CD14-positive monocyte (primary cell): ENCODE results near the gene IGSF9B. TPM values are rescaled to one million over a fixed set of nuclear protein-coding genes. Genes with fewer than 3 reads are reported as not detected.
"Not testable (repeated sequence)": the region's sequence is repeated elsewhere in the genome, so short reads cannot be mapped to it uniquely, and the experiment has no call there.

Experiments
- DNase-seq, 3 donors: peaks; one replicate each; pipeline ENCODE4 v3.0.0-alpha.2; 2011 to 2022
- H2AFZ ChIP-seq: 2 replicates; pipeline ENCODE4 v1.6.0; 2012; ENCODE audit warnings: mild to moderate bottlenecking, low read depth, low read length, inconsistent platforms; ENCODE audit not compliant: insufficient read depth, poor library complexity, severe bottlenecking
- H3K27ac ChIP-seq, 2 donors: 1 replicate in 1 of 2; 2 replicates in 1 of 2; pipeline ENCODE4 v1.5.1; 2012 to 2013; ENCODE audit warnings: low read length in 2 of 2, control low read depth in 1 of 2, inconsistent platforms in 1 of 2, low read depth in 1 of 2, mild to moderate bottlenecking in 1 of 2
- H3K27me3 ChIP-seq, 2 donors: one replicate each; pipeline versions ENCODE4 v1.6.0 to v1.6.1; 2011 to 2013; ENCODE audit warnings: low read length in 2 of 2; ENCODE audit not compliant: control insufficient read depth in 2 of 2, insufficient read depth in 2 of 2
- H3K36me3 ChIP-seq, 2 donors: replicated peaks in 1 of 2; 1 replicate in 1 of 2; 2 replicates in 1 of 2; pipeline versions ENCODE4 v1.5.1 to v1.6.1; 2012 to 2013; ENCODE audit warnings: low read length in 2 of 2, control low read depth in 1 of 2, inconsistent platforms in 1 of 2, mild to moderate bottlenecking in 1 of 2; ENCODE audit not compliant: insufficient read depth in 2 of 2, control insufficient read depth in 1 of 2
- H3K4me1 ChIP-seq, 2 donors: 1 replicate in 1 of 2; 2 replicates in 1 of 2; pipeline versions ENCODE4 v1.5.1 to v1.6.1; 2012 to 2013; ENCODE audit warnings: low read length in 2 of 2, control low read depth in 1 of 2, inconsistent platforms in 1 of 2, mild to moderate bottlenecking in 1 of 2, moderate library complexity in 1 of 2; ENCODE audit not compliant: insufficient read depth in 2 of 2, control insufficient read depth in 1 of 2
- H3K4me2 ChIP-seq: replicated peaks from 2 replicates; pipeline ENCODE3; 2012; ENCODE audit warnings: low read length, moderate library complexity, mild to moderate bottlenecking; ENCODE audit not compliant: poor library complexity, severe bottlenecking; ENCODE audit errors: extremely low read depth
- H3K4me3 ChIP-seq, 3 experiments: fragments of 200-600 bp in 1 of 3; sonication (generic) in 1 of 3; replicated peaks in 1 of 3; 1 replicate in 2 of 3; 2 replicates in 1 of 3; pipeline ENCODE4 v1.5.1; 2011 to 2013; ENCODE audit warnings: low read length in 3 of 3, mild to moderate bottlenecking in 3 of 3, control low read depth in 2 of 3, low read depth in 2 of 3, inconsistent platforms in 1 of 3, moderate library complexity in 1 of 3
- H3K79me2 ChIP-seq: 2 replicates; pipeline ENCODE4 v1.6.0; 2012; ENCODE audit warnings: mild to moderate bottlenecking, control low read depth, inconsistent platforms, low read length, moderate library complexity; ENCODE audit not compliant: insufficient read depth
- H3K9ac ChIP-seq: 2 replicates; pipeline ENCODE4 v1.6.0; 2017; ENCODE audit warnings: low read length, mild to moderate bottlenecking; ENCODE audit not compliant: insufficient read depth, poor library complexity, severe bottlenecking
- H3K9me3 ChIP-seq, 2 donors: replicated peaks in 1 of 2; 1 replicate in 1 of 2; 2 replicates in 1 of 2; pipeline versions ENCODE4 v1.5.1 to v1.6.1; 2012 to 2013; ENCODE audit warnings: low read length in 2 of 2, control low read depth in 1 of 2; ENCODE audit not compliant: control insufficient read depth in 1 of 2, insufficient read depth in 1 of 2
- H4K20me1 ChIP-seq: 2 replicates; pipeline ENCODE4 v1.6.0; 2012; ENCODE audit warnings: mild to moderate bottlenecking, low read length, control low read depth, moderate library complexity; ENCODE audit not compliant: insufficient read depth
- H3K27ac Mint-ChIP-seq, 7 donors: one replicate each; pipeline ENCODE4 v1.8.0; 2020; ENCODE audit warnings: mild to moderate bottlenecking in 7 of 7, mixed read lengths in 7 of 7, moderate library complexity in 6 of 7, inconsistent platforms in 2 of 7
- H3K27me3 Mint-ChIP-seq, 3 donors: one replicate each; pipeline ENCODE4 v1.8.0; 2021 to 2022; ENCODE audit warnings: low read depth in 3 of 3, mild to moderate bottlenecking in 3 of 3, mixed read lengths in 3 of 3, moderate library complexity in 3 of 3, inconsistent platforms in 1 of 3
- H3K36me3 Mint-ChIP-seq, 2 donors: one replicate each; pipeline ENCODE4 v1.8.0; 2020; ENCODE audit warnings: mixed read lengths in 2 of 2, inconsistent platforms in 1 of 2, mild to moderate bottlenecking in 1 of 2
- H3K4me1 Mint-ChIP-seq: one replicate; pipeline ENCODE4 v1.8.0; 2020; ENCODE audit warnings: mild to moderate bottlenecking, mixed read lengths
- H3K4me3 Mint-ChIP-seq, 2 donors: one replicate each; pipeline ENCODE4 v1.8.0; 2020; ENCODE audit warnings: mild to moderate bottlenecking in 2 of 2, mixed read lengths in 2 of 2, moderate library complexity in 1 of 2
- H3K9me3 Mint-ChIP-seq, 7 donors: one replicate each; pipeline ENCODE4 v1.8.0; 2020 to 2022; ENCODE audit warnings: mixed read lengths in 7 of 7, mild to moderate bottlenecking in 6 of 7, moderate library complexity in 6 of 7, inconsistent platforms in 2 of 7
- WGBS: methylation state at CpG from one replicate; pipeline ENCODE4 v1.1.5; 2013; ENCODE audit warnings: missing lambda C conversion rate; ENCODE audit not compliant: insufficient coverage; 5-methylcytosine and 5-hydroxymethylcytosine counted together
- intact Hi-C, 2 donors: fragments of 100-400 bp; cut with micrococcal nuclease; formaldehyde crosslinking; loops; one replicate each; pipeline versions ENCODE4 v1.15.0 to v1.15.1; 2023
- polyA plus RNA-seq, 3 donors: library from polyadenylated mRNA; depleted of rRNA in 1 of 3; unstranded in 2 of 3; stranded (reverse) in 1 of 3; fragments of 300-500 nt in 2 of 3; fragments of >200 nt in 1 of 3; fragmentation: Illumina TruSeq in 2 of 3; gene quantifications; 1 replicate in 2 of 3; 2 replicates in 1 of 3; pipeline ENCODE4 v1.2.3, GENCODE V29; 2012 to 2021
- TF ChIP-seq, protein P1 (sequence below): fragments of 200-600 bp; IDR thresholded peaks from one replicate; pipeline ENCODE4 v1.8.0; 2022; ENCODE audit warnings: antibody characterized with exemption, mild to moderate bottlenecking

Gene IGSF9B
- polyA plus RNA-seq, 3 donors: not detected

DNA sequence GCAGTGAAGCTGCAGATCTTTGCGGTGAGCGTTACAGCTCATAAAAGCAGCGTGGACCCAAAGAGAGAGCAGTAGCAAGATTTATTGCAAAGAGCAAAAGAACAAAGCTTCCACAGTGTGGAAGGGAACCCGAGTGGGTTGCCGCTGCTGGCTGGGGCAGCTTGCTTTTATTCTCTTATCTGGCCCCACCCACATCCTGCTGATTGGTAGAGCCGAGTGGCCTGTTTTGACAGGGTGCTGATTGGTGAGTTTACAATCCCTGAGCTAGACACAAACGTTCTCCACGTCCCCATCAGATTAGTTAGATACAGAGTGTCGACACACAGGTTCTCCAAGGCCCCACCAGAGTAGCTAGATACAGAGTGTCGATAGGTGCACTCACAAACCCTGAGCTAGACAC lies 45.6 kb upstream of the IGSF9B start:
- H3K4me3 Mint-ChIP-seq, H3K4me1 Mint-ChIP-seq, H2AFZ ChIP-seq, H3K27ac ChIP-seq, H3K27me3 ChIP-seq, H3K4me3 ChIP-seq, intact Hi-C loops, DNase-seq, H4K20me1 ChIP-seq, H3K9me3 Mint-ChIP-seq, H3K36me3 ChIP-seq, H3K79me2 ChIP-seq, H3K9me3 ChIP-seq, H3K27me3 Mint-ChIP-seq, H3K36me3 Mint-ChIP-seq, H3K27ac Mint-ChIP-seq, H3K4me1 ChIP-seq, H3K9ac ChIP-seq, H3K4me2 ChIP-seq: not testable (repeated sequence)
- 86% methylated on average over 5 of the region's 10 CpGs for WGBS

DNA sequence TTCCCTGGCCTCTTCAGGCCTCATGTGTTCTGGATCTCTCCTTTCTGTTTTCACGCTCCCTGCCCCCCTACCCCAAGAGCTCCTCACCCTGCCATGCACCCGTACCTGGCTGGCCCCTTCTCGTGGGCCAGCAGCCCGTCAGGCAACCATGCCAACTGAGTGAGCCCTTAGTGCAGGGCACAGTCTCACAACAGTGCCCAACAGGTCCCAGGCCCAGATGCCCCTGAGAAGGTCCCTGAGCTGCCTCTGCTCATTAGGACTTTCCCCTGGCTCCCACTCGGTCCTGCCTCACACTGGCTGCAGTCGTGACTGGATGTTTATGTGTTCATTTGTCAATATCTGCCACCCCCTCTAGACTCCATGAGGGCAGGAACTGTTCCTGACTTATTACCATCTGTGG lies 44.8 kb upstream of the IGSF9B start:
- peaks cover 0 to 2% (median 1%) of the 10 kb centered on the region in 3 donors for H3K27me3 Mint-ChIP-seq
- H2AFZ ChIP-seq: no peak overlapping the region
- H3K4me1 ChIP-seq: no peaks in the 10 kb centered on the region
- H3K4me2 ChIP-seq: no peak overlapping the region
- H3K4me3 ChIP-seq: no peak overlapping the region
- no peak overlapping the region for H3K9ac ChIP-seq
- H3K9me3 ChIP-seq: no peaks in the 10 kb centered on the region
- no peaks in the 10 kb centered on the region for H3K36me3 ChIP-seq
- no peaks in the 10 kb centered on the region for H3K4me1 Mint-ChIP-seq
- no peaks in the 10 kb centered on the region for H3K79me2 ChIP-seq
- TF ChIP-seq, protein P1, sequence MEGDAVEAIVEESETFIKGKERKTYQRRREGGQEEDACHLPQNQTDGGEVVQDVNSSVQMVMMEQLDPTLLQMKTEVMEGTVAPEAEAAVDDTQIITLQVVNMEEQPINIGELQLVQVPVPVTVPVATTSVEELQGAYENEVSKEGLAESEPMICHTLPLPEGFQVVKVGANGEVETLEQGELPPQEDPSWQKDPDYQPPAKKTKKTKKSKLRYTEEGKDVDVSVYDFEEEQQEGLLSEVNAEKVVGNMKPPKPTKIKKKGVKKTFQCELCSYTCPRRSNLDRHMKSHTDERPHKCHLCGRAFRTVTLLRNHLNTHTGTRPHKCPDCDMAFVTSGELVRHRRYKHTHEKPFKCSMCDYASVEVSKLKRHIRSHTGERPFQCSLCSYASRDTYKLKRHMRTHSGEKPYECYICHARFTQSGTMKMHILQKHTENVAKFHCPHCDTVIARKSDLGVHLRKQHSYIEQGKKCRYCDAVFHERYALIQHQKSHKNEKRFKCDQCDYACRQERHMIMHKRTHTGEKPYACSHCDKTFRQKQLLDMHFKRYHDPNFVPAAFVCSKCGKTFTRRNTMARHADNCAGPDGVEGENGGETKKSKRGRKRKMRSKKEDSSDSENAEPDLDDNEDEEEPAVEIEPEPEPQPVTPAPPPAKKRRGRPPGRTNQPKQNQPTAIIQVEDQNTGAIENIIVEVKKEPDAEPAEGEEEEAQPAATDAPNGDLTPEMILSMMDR: no peak
- no peak overlapping the region for H3K27ac ChIP-seq
- no peak overlapping the region for H3K27ac Mint-ChIP-seq
- H3K27me3 ChIP-seq: no peaks in the 10 kb centered on the region
- no peaks in the 10 kb centered on the region for H4K20me1 ChIP-seq
- H3K4me3 Mint-ChIP-seq: no peak overlapping the region
- 92% methylated on average over 4 of the region's 6 CpGs for WGBS
- H3K36me3 Mint-ChIP-seq: no peaks in the 10 kb centered on the region
- intact Hi-C loops: no loop called here
- peaks cover 0 to 1% (median 0%) of the 10 kb centered on the region in 7 donors for H3K9me3 Mint-ChIP-seq
- no peak for DNase-seq
